Astrocyte (in vitro differentiated cells and primary cell): ENCODE data around the gene OTOG.

Experiments
- EZH2 ChIP-seq: IDR thresholded peaks from 2 replicates; pipeline ENCODE4 v1.6.1; 2012; ENCODE audit warnings: mild to moderate bottlenecking, low read length, inconsistent platforms; ENCODE audit not compliant: insufficient read depth
- TF ChIP-seq, protein P1 (sequence below): IDR thresholded peaks from 2 replicates; pipeline ENCODE4 v1.5.1; 2011; ENCODE audit warnings: low read depth, mild to moderate bottlenecking, inconsistent platforms, low read length, moderate library complexity; ENCODE audit not compliant: insufficient read depth

DNA sequence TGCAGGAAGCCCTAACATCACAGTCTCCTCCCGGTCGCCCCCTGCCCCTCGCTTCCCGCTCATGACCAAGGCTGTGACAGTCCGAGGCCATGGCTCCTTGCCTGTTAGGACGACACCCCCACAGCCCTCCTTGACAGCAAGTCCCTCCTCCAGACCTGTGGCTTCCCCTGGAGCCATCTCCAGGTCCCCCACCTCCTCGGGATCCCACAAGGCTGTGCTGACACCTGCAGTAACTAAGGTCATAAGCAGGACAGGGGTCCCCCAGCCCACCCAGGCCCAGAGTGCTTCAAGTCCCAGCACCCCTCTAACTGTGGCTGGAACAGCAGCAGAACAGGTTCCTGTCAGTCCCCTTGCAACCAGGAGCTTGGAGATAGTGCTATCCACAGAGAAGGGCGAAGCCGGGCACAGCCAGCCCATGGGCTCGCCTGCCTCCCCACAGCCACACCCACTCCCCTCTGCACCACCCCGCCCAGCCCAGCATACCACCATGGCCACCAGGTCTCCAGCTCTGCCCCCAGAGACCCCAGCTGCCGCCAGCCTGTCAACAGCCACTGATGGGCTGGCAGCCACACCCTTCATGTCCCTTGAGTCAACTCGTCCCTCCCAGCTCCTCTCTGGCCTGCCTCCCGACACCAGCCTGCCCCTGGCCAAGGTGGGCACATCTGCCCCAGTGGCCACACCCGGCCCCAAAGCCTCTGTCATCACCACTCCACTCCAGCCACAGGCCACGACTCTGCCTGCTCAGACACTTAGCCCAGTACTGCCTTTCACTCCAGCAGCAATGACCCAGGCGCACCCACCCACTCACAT lies 63.2 kb downstream of the OTOG start:
- no peak for TF ChIP-seq EZH2
- TF ChIP-seq, protein P1, sequence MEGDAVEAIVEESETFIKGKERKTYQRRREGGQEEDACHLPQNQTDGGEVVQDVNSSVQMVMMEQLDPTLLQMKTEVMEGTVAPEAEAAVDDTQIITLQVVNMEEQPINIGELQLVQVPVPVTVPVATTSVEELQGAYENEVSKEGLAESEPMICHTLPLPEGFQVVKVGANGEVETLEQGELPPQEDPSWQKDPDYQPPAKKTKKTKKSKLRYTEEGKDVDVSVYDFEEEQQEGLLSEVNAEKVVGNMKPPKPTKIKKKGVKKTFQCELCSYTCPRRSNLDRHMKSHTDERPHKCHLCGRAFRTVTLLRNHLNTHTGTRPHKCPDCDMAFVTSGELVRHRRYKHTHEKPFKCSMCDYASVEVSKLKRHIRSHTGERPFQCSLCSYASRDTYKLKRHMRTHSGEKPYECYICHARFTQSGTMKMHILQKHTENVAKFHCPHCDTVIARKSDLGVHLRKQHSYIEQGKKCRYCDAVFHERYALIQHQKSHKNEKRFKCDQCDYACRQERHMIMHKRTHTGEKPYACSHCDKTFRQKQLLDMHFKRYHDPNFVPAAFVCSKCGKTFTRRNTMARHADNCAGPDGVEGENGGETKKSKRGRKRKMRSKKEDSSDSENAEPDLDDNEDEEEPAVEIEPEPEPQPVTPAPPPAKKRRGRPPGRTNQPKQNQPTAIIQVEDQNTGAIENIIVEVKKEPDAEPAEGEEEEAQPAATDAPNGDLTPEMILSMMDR: no peak
